ENCODE measurements around the gene GAS1.

Gene GAS1

DNA sequence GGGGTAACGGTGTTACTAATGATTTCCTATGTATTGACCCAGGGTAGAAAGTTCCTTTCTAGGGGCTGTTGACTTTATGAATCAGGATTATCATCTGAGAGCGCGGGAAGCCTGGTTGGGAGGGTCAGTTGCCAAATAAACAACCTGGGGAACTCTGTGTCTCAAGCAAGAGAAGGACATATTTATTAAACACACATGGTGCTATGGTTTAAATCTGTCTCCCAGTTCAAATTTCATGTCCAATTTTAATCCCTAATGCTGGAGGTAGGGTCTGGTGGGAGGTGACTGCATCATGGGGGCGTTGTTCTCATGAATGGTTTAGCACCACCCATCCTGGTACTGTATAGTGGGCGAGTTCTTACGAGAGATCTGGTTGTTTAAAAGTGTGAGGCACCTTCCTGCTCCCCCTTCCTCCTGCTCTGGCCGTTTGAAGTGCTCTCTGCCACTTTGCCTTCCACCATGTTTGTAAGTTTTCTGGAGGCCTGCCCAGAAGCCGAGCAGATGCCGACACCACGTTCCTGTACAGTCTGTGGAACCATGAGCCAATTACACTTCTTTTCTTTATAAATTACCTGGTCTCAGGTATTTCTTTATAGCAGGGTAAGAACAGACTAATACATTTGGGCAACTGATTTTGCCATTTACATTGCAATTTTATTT, 19.7 kb upstream of the GAS1 start:
- TF ChIP-seq, protein P1, sequence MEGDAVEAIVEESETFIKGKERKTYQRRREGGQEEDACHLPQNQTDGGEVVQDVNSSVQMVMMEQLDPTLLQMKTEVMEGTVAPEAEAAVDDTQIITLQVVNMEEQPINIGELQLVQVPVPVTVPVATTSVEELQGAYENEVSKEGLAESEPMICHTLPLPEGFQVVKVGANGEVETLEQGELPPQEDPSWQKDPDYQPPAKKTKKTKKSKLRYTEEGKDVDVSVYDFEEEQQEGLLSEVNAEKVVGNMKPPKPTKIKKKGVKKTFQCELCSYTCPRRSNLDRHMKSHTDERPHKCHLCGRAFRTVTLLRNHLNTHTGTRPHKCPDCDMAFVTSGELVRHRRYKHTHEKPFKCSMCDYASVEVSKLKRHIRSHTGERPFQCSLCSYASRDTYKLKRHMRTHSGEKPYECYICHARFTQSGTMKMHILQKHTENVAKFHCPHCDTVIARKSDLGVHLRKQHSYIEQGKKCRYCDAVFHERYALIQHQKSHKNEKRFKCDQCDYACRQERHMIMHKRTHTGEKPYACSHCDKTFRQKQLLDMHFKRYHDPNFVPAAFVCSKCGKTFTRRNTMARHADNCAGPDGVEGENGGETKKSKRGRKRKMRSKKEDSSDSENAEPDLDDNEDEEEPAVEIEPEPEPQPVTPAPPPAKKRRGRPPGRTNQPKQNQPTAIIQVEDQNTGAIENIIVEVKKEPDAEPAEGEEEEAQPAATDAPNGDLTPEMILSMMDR (IDR thresholded peaks at IDR 0.05; ENCODE audit: poor library complexity, severe bottlenecking): no peak
- Histone ChIP-seq H3K9me3 (ENCODE audit: severe bottlenecking) (no peaks in the 10 kb centered on the region), H3K36me3 (ENCODE audit: low read depth) (no peaks in the 10 kb centered on the region), H3K27me3 (ENCODE audit: insufficient read depth, poor library complexity, severe bottlenecking) (no peaks in the 10 kb centered on the region), H3K4me1 (ENCODE audit: insufficient read depth, poor library complexity, severe bottlenecking) (no peaks in the 10 kb centered on the region), H3K4me3 (ENCODE audit: severe bottlenecking) (no peak overlapping the region), H3K27ac (ENCODE audit: poor library complexity, severe bottlenecking) (no peak overlapping the region)
- DNase-seq (ENCODE audit: low spot score) (no peak), ATAC-seq (ENCODE audit: low read depth) (no peak)

DNA sequence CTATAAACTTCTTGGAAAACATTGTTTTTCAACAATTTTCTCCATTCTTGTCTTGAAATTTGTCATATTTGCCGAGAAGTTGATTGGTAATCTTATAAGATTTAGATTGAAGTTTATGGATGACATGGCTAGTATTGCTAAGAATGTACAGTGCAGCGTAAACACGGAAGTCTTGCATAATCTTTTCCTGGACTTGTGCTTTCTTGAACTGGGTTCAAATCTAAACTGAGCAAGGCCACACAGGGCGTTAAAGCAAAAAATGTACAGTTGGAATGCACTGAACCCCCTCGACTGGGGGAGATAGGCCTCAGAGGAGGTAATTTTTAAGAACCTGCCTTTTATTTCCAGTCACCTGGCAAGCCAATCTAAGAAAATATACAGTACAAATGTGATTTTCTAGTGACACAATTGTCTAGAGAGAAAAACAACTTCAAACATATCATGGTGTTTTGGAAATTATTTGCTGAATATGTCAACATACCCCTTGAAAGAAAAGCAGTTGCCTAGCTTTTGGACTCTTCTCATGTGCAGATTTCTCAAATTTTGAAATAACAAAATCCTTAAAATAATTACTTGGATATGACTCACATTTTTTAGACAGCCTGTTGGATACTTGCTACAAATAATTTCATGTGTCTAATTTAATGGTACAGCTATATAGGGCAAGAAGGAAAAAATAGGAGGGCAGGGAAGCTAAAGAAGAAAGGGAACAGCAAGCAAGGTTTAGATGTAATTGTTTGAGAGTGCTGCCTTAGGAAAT, 18.5 kb upstream of the GAS1 start:
- TF ChIP-seq, protein P1 (IDR thresholded peaks at IDR 0.05; ENCODE audit: poor library complexity, severe bottlenecking): no peak
- H3K36me3 ChIP-seq (ENCODE audit: low read depth): no peaks in the 10 kb centered on the region
- H3K27me3 ChIP-seq (ENCODE audit: insufficient read depth, poor library complexity, severe bottlenecking): no peaks in the 10 kb centered on the region
- H3K4me1 ChIP-seq (ENCODE audit: insufficient read depth, poor library complexity, severe bottlenecking): no peaks in the 10 kb centered on the region
- H3K4me3 ChIP-seq (ENCODE audit: severe bottlenecking): no peak overlapping the region
- ATAC-seq (ENCODE audit: low read depth): no peak
- H3K9me3 ChIP-seq (ENCODE audit: severe bottlenecking): no peaks in the 10 kb centered on the region
- no peak overlapping the region for H3K27ac ChIP-seq (ENCODE audit: poor library complexity, severe bottlenecking)
- DNase-seq (ENCODE audit: low spot score): no peak

DNA sequence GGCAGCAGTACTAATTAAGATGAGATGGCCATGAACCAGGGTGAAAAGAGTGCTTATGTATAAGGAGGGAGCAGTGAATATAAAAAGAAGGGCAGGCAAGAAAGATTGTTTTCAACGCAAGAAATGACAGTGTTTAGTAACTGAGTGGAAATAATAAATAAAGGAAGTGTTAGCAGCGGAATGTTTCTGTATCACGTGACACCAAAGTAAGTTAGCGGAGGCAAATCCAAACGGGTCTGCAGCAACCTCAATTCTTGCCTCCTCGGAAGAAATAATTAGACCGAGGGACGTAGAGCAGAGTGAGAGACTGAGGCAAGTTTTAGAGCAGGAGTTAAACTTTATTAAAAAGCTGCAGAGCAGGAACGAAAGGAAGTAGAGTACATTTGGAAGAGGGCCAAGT, 15.4 kb upstream of the GAS1 start:
- TF ChIP-seq, protein P1 (IDR thresholded peaks at IDR 0.05; ENCODE audit: poor library complexity, severe bottlenecking): no peak
- Histone ChIP-seq H3K27me3 (ENCODE audit: insufficient read depth, poor library complexity, severe bottlenecking) (no peaks in the 10 kb centered on the region), H3K9me3 (ENCODE audit: severe bottlenecking) (no peaks in the 10 kb centered on the region), H3K27ac (ENCODE audit: poor library complexity, severe bottlenecking) (no peak overlapping the region), H3K4me1 (ENCODE audit: insufficient read depth, poor library complexity, severe bottlenecking) (no peaks in the 10 kb centered on the region), H3K36me3 (ENCODE audit: low read depth) (no peaks in the 10 kb centered on the region), H3K4me3 (ENCODE audit: severe bottlenecking) (no peak overlapping the region)
- DNase-seq (ENCODE audit: low spot score) (no peak), ATAC-seq (ENCODE audit: low read depth) (no peak)

DNA sequence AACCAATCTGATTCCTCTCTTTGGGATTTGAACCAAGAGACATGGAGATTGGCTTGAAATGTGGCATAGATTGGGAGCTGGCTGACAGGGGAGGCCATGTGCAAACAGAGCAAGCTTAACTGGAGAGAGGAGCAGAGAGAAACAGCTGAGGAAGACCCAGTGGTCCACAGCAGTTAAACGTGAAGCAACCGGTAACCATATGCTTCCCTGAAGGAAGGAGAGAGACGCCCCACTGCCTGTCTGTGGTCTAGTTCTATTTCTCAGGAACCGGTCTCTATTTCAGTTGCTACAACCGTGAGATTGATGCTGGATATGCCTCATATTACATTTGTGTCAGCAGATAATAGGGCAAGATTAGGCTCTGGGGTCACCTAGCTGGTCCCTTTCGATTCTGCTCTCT, 13.6 kb upstream of the GAS1 start:
- H3K36me3 ChIP-seq (ENCODE audit: low read depth): no peaks in the 10 kb centered on the region
- H3K4me3 ChIP-seq (ENCODE audit: severe bottlenecking): no peak overlapping the region
- no peak for DNase-seq (ENCODE audit: low spot score)
- TF ChIP-seq, protein P1 (IDR thresholded peaks at IDR 0.05; ENCODE audit: poor library complexity, severe bottlenecking): no peak
- no peaks in the 10 kb centered on the region for H3K9me3 ChIP-seq (ENCODE audit: severe bottlenecking)
- no peak overlapping the region for H3K27ac ChIP-seq (ENCODE audit: poor library complexity, severe bottlenecking)
- no peak for ATAC-seq (ENCODE audit: low read depth)
- H3K27me3 ChIP-seq (ENCODE audit: insufficient read depth, poor library complexity, severe bottlenecking): no peaks in the 10 kb centered on the region
- H3K4me1 ChIP-seq (ENCODE audit: insufficient read depth, poor library complexity, severe bottlenecking): no peaks in the 10 kb centered on the region

DNA sequence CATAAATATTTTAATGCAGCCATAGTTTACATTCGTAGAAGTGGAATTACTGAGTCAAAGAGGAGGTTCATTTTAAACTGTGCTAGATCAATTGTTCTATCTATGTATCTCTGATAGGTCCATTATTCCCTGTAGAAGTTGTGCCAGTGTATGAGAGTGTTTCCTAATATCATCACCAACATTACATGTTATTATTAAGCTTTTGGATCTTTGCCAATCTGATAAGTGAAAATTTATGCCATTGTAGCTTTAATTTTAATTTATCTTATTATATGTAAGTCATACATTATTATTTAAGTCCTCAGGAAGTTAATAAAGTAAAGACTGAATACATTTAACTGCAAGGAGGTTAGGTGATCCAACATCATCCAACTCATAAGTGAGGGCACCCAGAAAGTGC, 10.9 kb upstream of the GAS1 start:
- no peak overlapping the region for H3K27ac ChIP-seq (ENCODE audit: poor library complexity, severe bottlenecking)
- no peaks in the 10 kb centered on the region for H3K4me1 ChIP-seq (ENCODE audit: insufficient read depth, poor library complexity, severe bottlenecking)
- H3K27me3 ChIP-seq (ENCODE audit: insufficient read depth, poor library complexity, severe bottlenecking): no peaks in the 10 kb centered on the region
- TF ChIP-seq, protein P1 (IDR thresholded peaks at IDR 0.05; ENCODE audit: poor library complexity, severe bottlenecking): no peak
- no peaks in the 10 kb centered on the region for H3K9me3 ChIP-seq (ENCODE audit: severe bottlenecking)
- H3K4me3 ChIP-seq (ENCODE audit: severe bottlenecking): no peak overlapping the region
- no peaks in the 10 kb centered on the region for H3K36me3 ChIP-seq (ENCODE audit: low read depth)
- no peak for DNase-seq (ENCODE audit: low spot score)
- ATAC-seq (ENCODE audit: low read depth): no peak

Data from RWPE2 (cell line).